GM12878 (cell line): Measurements from ENCODE around the gene NPAS2. TPM values are rescaled to one million over a fixed set of nuclear protein-coding genes. Genes with fewer than 3 reads are reported as not detected.

ENCODE experiments used
- ATAC-seq: fragments of 200-7000 bp; cut with Tn5 transposase; 3 replicates; pipeline ENCODE4 v1.9.1; 2020; ENCODE audit warnings: mild to moderate bottlenecking, moderate library complexity
- BruUV-seq: library from RNA; stranded (reverse); fragments of 400-500 nt; replicated peaks from 2 replicates; lab custom pipeline; 2021; lab: Mats Ljungman, UMichigan
- CTCF ChIA-PET: fragments of 300-600 bp; sonication (Branson Sonifier 250); formaldehyde crosslinking; extraction: SDS; loops from one replicate; lab custom pipeline; 2021; ENCODE audit warnings: inconsistent platforms; lab: Yijun Ruan, JAX
- POLR2A ChIA-PET: fragments of 350-600 bp; formaldehyde crosslinking; extraction: SDS; loops from one replicate; lab custom pipeline; 2021; ENCODE audit warnings: inconsistent platforms; lab: Charles Lee
- RAD21 ChIA-PET: fragments of 300-600 bp; sonication (Branson Sonifier 250); formaldehyde crosslinking; loops from one replicate; lab custom pipeline; 2023; ENCODE audit warnings: antibody characterized with exemption; ENCODE audit not compliant: unreplicated experiment; lab: Charles Lee
- SMC1A ChIA-PET: fragments of 300-600 bp; sonication (Branson Sonifier 250); formaldehyde crosslinking; loops from one replicate; lab custom pipeline; 2023; ENCODE audit not compliant: unreplicated experiment, uncharacterized antibody; lab: Charles Lee
- DNase-seq: peaks from one replicate; pipeline ENCODE4 v3.0.0-alpha.2; 2011; ENCODE audit warnings: low read depth, low spot score
- FAIRE-seq: peaks from 3 replicates; lab custom pipeline; 2011; peaks lifted over from hg19 to GRCh38; lab: Jason Lieb, UNC
- H2AFZ ChIP-seq: 2 replicates; pipeline ENCODE4 v1.6.0; 2011; ENCODE audit warnings: low read depth, low read length, control low read depth; ENCODE audit not compliant: control insufficient read depth
- H3K27ac ChIP-seq: 2 replicates; pipeline ENCODE4 v1.5.1; 2011; ENCODE audit warnings: control low read depth; ENCODE audit not compliant: control insufficient read depth, insufficient read depth
- H3K27me3 ChIP-seq, 2 experiments: replicated peaks in 1 of 2; 2 replicates each; pipeline versions ENCODE4 v1.6.0 to v1.6.1; 2011; ENCODE audit warnings: low read length in 1 of 2; ENCODE audit not compliant: control insufficient read depth in 2 of 2, insufficient read depth in 2 of 2
- H3K36me3 ChIP-seq, 2 experiments: 2 replicates each; pipeline ENCODE4 v1.5.1; 2011; ENCODE audit warnings: low read length in 1 of 2; ENCODE audit not compliant: control insufficient read depth in 2 of 2, insufficient read depth in 2 of 2
- H3K4me1 ChIP-seq: 2 replicates; pipeline ENCODE4 v1.6.1; 2011; ENCODE audit warnings: mild to moderate bottlenecking, low read length, moderate library complexity, mixed read lengths; ENCODE audit not compliant: control insufficient read depth, insufficient read depth
- H3K4me2 ChIP-seq: 2 replicates; pipeline ENCODE4 v1.6.0; 2011; ENCODE audit warnings: control low read depth; ENCODE audit not compliant: control insufficient read depth, insufficient read depth
- H3K4me3 ChIP-seq: fragments of 200-600 bp; sonication (generic); 2 replicates; pipeline ENCODE4 v1.5.1; 2016
- H3K79me2 ChIP-seq: 2 replicates; pipeline ENCODE4 v1.6.0; 2011; ENCODE audit warnings: low read length; ENCODE audit not compliant: control insufficient read depth, insufficient read depth
- H3K9ac ChIP-seq: 2 replicates; pipeline ENCODE4 v1.8.0; 2011; ENCODE audit warnings: low read length, control low read depth, mixed read lengths; ENCODE audit not compliant: control insufficient read depth, insufficient read depth
- H3K9me3 ChIP-seq: replicated peaks from 3 replicates; pipeline ENCODE4 v1.5.1; 2011; ENCODE audit warnings: mild to moderate bottlenecking, low read length; ENCODE audit not compliant: control insufficient read depth, insufficient read depth
- H4K20me1 ChIP-seq: 2 replicates; pipeline ENCODE4 v1.6.0; 2011; ENCODE audit not compliant: control insufficient read depth, insufficient read depth
- CHD1 ChIP-seq: IDR thresholded peaks from 2 replicates; pipeline ENCODE4 v1.6.1; 2012; ENCODE audit warnings: low read depth, low read length, improper control_type of control experiment
- EED ChIP-seq: sonication (generic); IDR thresholded peaks from 2 replicates; pipeline ENCODE4 v1.6.1; 2016; ENCODE audit warnings: antibody characterized with exemption, low read depth
- GATAD2B ChIP-seq: fragments of 450-650 bp; conservative IDR thresholded peaks from 2 replicates; pipeline ENCODE4 v1.6.1; 2017; ENCODE audit warnings: low read depth, mild to moderate bottlenecking, moderate library complexity
- KAT2A ChIP-seq: conservative IDR thresholded peaks from 2 replicates; pipeline ENCODE4 v1.6.1; 2011; ENCODE audit warnings: low read depth, low read length; ENCODE audit not compliant: control insufficient read depth
- NR2C1 ChIP-seq: fragments of 450-650 bp; IDR thresholded peaks from 2 replicates; pipeline ENCODE4 v1.6.1; 2017; ENCODE audit warnings: antibody characterized with exemption, mild to moderate bottlenecking, moderate library complexity
- SRF ChIP-seq, 2 experiments: IDR thresholded peaks; 2 replicates each; pipeline ENCODE4 v1.6.1; 2011; ENCODE audit warnings: low read depth in 2 of 2, low read length in 2 of 2, mild to moderate bottlenecking in 1 of 2, moderate library complexity in 1 of 2
- WGBS: methylation state at CpG from one replicate; pipeline ENCODE4 v1.1.6; 2016; ENCODE audit warnings: low lambda C conversion rate; ENCODE audit not compliant: insufficient replicate concordance, insufficient coverage; ENCODE audit errors: missing lambda C conversion rate; 5-methylcytosine and 5-hydroxymethylcytosine counted together
- in situ Hi-C: fragments of 300-500 bp; cut with MboI; formaldehyde crosslinking; loops from 9 replicates; pipeline ENCODE4 v1.14.3; 2018; ENCODE audit warnings: mixed read lengths
- intact Hi-C: fragments of 100-400 bp; cut with micrococcal nuclease; formaldehyde crosslinking; loops from one replicate; pipeline ENCODE4 v1.14.2; 2022; ENCODE audit not compliant: unreplicated experiment
- polyA plus RNA-seq, 11 experiments: library from polyadenylated mRNA; depleted of rRNA in 4 of 11; unstranded in 6 of 11; stranded (reverse) in 5 of 11; fragments of >200 nt; fragmentation: Nextera tagmentation in 4 of 11; fragmentation: Illumina TruSeq in 1 of 11; extraction: Ambion mirVana in 4 of 11; extraction: Trizol in 1 of 11; gene quantifications; 1 replicate in 1 of 11; 2 replicates in 10 of 11; pipeline versions ENCODE4 v1.2.1 to v1.2.3, GENCODE V29; 2011 to 2016; ENCODE audit warnings: inconsistent platforms in 2 of 11, missing spikeins in 2 of 11, low read depth in 1 of 11
- total RNA-seq, 4 experiments: library from RNA; depleted of rRNA in 3 of 4; stranded (reverse); fragments of >200 nt in 3 of 4; fragmentation: Illumina TruSeq in 1 of 4; extraction: Trizol in 1 of 4; gene quantifications; 2 replicates each; pipeline versions ENCODE4 v1.2.1 to v1.2.3, GENCODE V29; 2013 to 2021
- TF ChIP-seq, protein P1 (sequence below): fragments of 450-650 bp; IDR thresholded peaks from 2 replicates; pipeline ENCODE4 v1.6.1; 2017; ENCODE audit warnings: antibody characterized with exemption, mild to moderate bottlenecking, moderate library complexity
- TF ChIP-seq, protein P2 (sequence below): fragments of 450-650 bp; IDR thresholded peaks from 2 replicates; pipeline ENCODE4 v1.6.1; 2016; ENCODE audit warnings: mild to moderate bottlenecking
- TF ChIP-seq, protein P3 (sequence below): fragments of 450-650 bp; formaldehyde crosslinking; IDR thresholded peaks from 2 replicates; pipeline ENCODE4 v1.5.0; 2022; ENCODE audit warnings: mild to moderate bottlenecking, missing genetic modification characterization
- TF ChIP-seq, protein P4 (sequence below): IDR thresholded peaks from 2 replicates; pipeline ENCODE4 v1.6.1; 2012; ENCODE audit warnings: mild to moderate bottlenecking, low read depth, low read length

NPAS2 gene
- total and polyA plus RNA-seq, 10 of the 15 experiments (the other 5 are each of a cell fraction or from before 2014, with no cell fraction given) = 0.08 TPM; not detected in 9

DNA sequence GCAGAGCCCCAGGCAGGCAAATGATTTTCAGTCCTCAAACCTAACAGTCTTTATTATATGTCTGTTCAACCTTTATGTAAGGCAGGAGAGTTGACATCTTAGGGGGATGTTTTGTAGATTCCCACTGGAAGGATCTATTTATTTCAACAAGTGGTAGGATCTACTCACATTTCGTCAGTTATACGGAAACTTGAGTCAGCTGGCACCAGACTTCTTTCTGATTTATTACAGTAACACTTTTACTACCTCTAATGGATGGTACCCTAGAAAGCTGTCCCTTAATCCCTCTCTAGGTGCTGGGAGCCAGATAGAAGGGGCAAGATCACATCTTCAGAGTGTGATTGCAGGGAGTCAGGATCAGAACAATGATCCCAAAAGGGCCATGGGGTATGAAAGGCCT, 180.1 kb downstream of the NPAS2 start:
- Histone ChIP-seq H3K79me2 (peaks cover 30% of the 10 kb centered on the region), H3K27me3 (no peaks in the 10 kb centered on the region; a peak in 1 of 4 replicates), H4K20me1 (peaks cover 4% of the 10 kb centered on the region), H2AFZ (no peak overlapping the region), H3K36me3 (peaks cover 6 to 21% of the 10 kb centered on the region in 2 experiments), H3K4me2 (no peak overlapping the region), H3K9me3 (no peaks in the 10 kb centered on the region; the same call in 1 of the 3 replicates), H3K4me1 (peaks cover 12% of the 10 kb centered on the region), H3K27ac (no peak overlapping the region), H3K4me3 (no peak overlapping the region), H3K9ac (no peak overlapping the region)
- no peak for DNase-seq
- RAD21 ChIA-PET = no interaction called here
- BruUV-seq = no TSS peak
- ATAC-seq = no peak
- POLR2A ChIA-PET = no interaction called here
- CTCF ChIA-PET = no interaction called here
- in situ Hi-C loops = loop anchor here (10.0 kb wide), 1 partner anchor 405 kb away; no protein-coding TSS in a partner anchor
- no peak for FAIRE-seq
- intact Hi-C loops = no loop called here
- WGBS = 92% methylated on average over 2 of the region's 2 CpGs
- SMC1A ChIA-PET = no interaction called here
- TF ChIP-seq NR2C1 = no peak
- TF ChIP-seq, protein P1, sequence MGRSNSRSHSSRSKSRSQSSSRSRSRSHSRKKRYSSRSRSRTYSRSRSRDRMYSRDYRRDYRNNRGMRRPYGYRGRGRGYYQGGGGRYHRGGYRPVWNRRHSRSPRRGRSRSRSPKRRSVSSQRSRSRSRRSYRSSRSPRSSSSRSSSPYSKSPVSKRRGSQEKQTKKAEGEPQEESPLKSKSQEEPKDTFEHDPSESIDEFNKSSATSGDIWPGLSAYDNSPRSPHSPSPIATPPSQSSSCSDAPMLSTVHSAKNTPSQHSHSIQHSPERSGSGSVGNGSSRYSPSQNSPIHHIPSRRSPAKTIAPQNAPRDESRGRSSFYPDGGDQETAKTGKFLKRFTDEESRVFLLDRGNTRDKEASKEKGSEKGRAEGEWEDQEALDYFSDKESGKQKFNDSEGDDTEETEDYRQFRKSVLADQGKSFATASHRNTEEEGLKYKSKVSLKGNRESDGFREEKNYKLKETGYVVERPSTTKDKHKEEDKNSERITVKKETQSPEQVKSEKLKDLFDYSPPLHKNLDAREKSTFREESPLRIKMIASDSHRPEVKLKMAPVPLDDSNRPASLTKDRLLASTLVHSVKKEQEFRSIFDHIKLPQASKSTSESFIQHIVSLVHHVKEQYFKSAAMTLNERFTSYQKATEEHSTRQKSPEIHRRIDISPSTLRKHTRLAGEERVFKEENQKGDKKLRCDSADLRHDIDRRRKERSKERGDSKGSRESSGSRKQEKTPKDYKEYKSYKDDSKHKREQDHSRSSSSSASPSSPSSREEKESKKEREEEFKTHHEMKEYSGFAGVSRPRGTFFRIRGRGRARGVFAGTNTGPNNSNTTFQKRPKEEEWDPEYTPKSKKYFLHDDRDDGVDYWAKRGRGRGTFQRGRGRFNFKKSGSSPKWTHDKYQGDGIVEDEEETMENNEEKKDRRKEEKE = no peak
- TF ChIP-seq KAT2A = no peak
- TF ChIP-seq SRF (IDR thresholded peaks at IDR 0.05; ENCODE audit: low read depth in 2 of 2, low read length in 2 of 2) = no peak
- no peak for TF ChIP-seq EED
- TF ChIP-seq, protein P2, sequence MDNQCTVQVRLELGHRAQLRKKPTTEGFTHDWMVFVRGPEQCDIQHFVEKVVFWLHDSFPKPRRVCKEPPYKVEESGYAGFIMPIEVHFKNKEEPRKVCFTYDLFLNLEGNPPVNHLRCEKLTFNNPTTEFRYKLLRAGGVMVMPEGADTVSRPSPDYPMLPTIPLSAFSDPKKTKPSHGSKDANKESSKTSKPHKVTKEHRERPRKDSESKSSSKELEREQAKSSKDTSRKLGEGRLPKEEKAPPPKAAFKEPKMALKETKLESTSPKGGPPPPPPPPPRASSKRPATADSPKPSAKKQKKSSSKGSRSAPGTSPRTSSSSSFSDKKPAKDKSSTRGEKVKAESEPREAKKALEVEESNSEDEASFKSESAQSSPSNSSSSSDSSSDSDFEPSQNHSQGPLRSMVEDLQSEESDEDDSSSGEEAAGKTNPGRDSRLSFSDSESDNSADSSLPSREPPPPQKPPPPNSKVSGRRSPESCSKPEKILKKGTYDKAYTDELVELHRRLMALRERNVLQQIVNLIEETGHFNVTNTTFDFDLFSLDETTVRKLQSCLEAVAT = no peak
- TF ChIP-seq, protein P3, sequence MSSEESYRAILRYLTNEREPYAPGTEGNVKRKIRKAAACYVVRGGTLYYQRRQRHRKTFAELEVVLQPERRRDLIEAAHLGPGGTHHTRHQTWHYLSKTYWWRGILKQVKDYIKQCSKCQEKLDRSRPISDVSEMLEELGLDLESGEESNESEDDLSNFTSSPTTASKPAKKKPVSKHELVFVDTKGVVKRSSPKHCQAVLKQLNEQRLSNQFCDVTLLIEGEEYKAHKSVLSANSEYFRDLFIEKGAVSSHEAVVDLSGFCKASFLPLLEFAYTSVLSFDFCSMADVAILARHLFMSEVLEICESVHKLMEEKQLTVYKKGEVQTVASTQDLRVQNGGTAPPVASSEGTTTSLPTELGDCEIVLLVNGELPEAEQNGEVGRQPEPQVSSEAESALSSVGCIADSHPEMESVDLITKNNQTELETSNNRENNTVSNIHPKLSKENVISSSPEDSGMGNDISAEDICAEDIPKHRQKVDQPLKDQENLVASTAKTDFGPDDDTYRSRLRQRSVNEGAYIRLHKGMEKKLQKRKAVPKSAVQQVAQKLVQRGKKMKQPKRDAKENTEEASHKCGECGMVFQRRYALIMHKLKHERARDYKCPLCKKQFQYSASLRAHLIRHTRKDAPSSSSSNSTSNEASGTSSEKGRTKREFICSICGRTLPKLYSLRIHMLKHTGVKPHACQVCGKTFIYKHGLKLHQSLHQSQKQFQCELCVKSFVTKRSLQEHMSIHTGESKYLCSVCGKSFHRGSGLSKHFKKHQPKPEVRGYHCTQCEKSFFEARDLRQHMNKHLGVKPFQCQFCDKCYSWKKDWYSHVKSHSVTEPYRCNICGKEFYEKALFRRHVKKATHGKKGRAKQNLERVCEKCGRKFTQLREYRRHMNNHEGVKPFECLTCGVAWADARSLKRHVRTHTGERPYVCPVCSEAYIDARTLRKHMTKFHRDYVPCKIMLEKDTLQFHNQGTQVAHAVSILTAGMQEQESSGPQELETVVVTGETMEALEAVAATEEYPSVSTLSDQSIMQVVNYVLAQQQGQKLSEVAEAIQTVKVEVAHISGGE (CRISPR knock-in tag) = no peak
- TF ChIP-seq, protein P4, sequence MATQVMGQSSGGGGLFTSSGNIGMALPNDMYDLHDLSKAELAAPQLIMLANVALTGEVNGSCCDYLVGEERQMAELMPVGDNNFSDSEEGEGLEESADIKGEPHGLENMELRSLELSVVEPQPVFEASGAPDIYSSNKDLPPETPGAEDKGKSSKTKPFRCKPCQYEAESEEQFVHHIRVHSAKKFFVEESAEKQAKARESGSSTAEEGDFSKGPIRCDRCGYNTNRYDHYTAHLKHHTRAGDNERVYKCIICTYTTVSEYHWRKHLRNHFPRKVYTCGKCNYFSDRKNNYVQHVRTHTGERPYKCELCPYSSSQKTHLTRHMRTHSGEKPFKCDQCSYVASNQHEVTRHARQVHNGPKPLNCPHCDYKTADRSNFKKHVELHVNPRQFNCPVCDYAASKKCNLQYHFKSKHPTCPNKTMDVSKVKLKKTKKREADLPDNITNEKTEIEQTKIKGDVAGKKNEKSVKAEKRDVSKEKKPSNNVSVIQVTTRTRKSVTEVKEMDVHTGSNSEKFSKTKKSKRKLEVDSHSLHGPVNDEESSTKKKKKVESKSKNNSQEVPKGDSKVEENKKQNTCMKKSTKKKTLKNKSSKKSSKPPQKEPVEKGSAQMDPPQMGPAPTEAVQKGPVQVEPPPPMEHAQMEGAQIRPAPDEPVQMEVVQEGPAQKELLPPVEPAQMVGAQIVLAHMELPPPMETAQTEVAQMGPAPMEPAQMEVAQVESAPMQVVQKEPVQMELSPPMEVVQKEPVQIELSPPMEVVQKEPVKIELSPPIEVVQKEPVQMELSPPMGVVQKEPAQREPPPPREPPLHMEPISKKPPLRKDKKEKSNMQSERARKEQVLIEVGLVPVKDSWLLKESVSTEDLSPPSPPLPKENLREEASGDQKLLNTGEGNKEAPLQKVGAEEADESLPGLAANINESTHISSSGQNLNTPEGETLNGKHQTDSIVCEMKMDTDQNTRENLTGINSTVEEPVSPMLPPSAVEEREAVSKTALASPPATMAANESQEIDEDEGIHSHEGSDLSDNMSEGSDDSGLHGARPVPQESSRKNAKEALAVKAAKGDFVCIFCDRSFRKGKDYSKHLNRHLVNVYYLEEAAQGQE = no peak
- no peak for TF ChIP-seq GATAD2B
- no peak for TF ChIP-seq CHD1
